NCI-H1092 (cell line): Measurements from ENCODE around the gene BRAT1.

ENCODE experiments used
- DNase-seq: peaks from one replicate; lab custom pipeline; 2025; lab: John Stamatoyannopoulos, UW

BRAT1 gene

GRCh38 chr7:2495418-2496299, 59.7 kb downstream of the BRAT1 start:
- DNase-seq: no peak

GRCh38 chr7:2494191-2495130, 60.9 kb downstream of the BRAT1 start:
- no peak for DNase-seq

GRCh38 chr7:2493205-2494164, 61.8 kb downstream of the BRAT1 start:
- no peak for DNase-seq

- no peak for DNase-seq
Measured at GRCh38 chr7:2492038-2492437, 63.3 kb downstream of the BRAT1 start.

- no peak for DNase-seq
Measured at GRCh38 chr7:2490181-2490651, 65.1 kb downstream of the BRAT1 start.

GRCh38 chr7:2488681-2489080, 66.6 kb downstream of the BRAT1 start:
- DNase-seq: no peak

- no peak for DNase-seq
Measured at GRCh38 chr7:2488272-2488645, 67.1 kb downstream of the BRAT1 start.
